Transverse colon (tissue), 4 donors: ENCODE data around the gene INCENP.

Experiments
- CTCF ChIP-seq, 5 experiments: fragments of 200-600 bp in 3 of 5; fragments of 450-650 bp in 2 of 5; sonication (generic) in 3 of 5; IDR thresholded peaks; 1 replicate in 2 of 5; 2 replicates in 3 of 5; pipeline ENCODE4 v1.5.1; 2016 to 2017; ENCODE audit warnings: antibody characterized with exemption in 5 of 5, inconsistent platforms in 3 of 5, mild to moderate bottlenecking in 2 of 5, moderate library complexity in 1 of 5
- EP300 ChIP-seq: sonication (generic); formaldehyde crosslinking; IDR thresholded peaks from one replicate; pipeline ENCODE4 v1.6.1; 2017; ENCODE audit warnings: antibody characterized with exemption, low read depth
- POLR2A ChIP-seq: fragments of 450-650 bp; IDR thresholded peaks from one replicate; pipeline ENCODE4 v1.6.1; 2016; ENCODE audit warnings: antibody characterized with exemption, mild to moderate bottlenecking, moderate library complexity
- POLR2AphosphoS5 ChIP-seq, 3 donors: sonication (generic); formaldehyde crosslinking; IDR thresholded peaks; one replicate each; pipeline ENCODE4 v1.6.1; 2016; ENCODE audit warnings: antibody characterized with exemption in 3 of 3

GRCh38 chr11:62171261-62171723, 47.5 kb downstream of the INCENP start:
- TF ChIP-seq CTCF (IDR thresholded peaks at IDR 0.05) (peak; percentile 58 to 73 (median 72)), POLR2AphosphoS5 (IDR thresholded peaks at IDR 0.05) (no peak), POLR2A (no peak), EP300 (no peak)
